ENCODE data around the gene NFATC1.

The NFATC1 gene

GRCh38 chr18:79507546-79508480 is 112.1 kb downstream of the NFATC1 start:
- no peak for DNase-seq (ENCODE audit: low read depth in 2 of 2)

DNA sequence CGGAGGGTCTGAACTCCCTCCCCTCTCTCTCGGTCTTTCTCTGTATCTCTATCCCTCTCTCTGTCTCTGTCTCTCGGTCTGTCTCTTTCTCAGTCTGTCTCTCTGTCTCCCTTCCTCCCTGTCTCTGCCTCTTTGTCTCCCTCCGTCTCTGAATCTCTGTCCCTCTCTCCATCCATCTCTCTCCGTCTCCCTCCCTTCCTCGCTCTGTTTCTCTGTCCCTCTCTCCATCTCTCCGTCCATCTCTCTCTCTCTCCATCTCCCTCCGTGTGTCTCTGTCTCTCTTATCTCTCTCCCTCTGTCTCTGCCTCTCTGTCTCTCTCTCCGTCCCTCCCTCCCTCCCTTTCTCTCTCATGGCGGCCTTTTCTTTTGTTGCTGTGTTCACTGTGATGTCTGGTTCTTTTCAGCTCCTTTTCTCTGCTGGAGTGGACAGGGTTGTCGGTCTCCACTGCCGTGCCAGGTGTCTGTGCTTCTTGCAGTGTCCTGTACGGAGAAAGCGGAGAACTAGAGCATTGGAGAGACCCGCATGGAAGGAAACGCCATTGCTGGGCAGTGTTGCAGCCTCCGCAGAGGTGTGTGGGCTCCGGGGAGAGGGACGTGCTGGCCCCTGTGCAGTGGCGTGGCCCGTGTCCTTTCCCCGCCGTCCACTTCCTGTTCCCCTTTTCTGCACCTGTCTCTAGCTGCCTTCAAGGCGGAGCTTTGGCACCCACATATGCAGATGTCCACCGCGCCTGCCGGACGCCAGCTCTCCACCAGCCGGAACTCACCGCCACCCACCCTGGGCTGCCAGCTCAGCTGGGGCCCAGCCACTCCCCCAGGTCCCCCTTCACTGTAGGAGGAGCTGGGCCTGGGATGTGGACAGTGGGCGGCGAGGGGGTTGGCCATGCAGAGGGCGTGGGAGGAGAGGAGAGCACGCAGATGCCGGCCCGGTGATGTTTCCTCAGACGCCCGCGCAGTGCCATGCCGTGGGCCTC is 113.1 kb downstream of the NFATC1 start:
- no peak for DNase-seq (ENCODE audit: low read depth in 2 of 2)

- no peak for DNase-seq (ENCODE audit: low read depth in 2 of 2)
Observed at GRCh38 chr18:79509536-79509930, 113.8 kb downstream of the NFATC1 start.

GRCh38 chr18:79510046-79510685 is 114.4 kb downstream of the NFATC1 start:
- no peak for DNase-seq (ENCODE audit: low read depth in 2 of 2)

GRCh38 chr18:79510731-79511241 is 115.1 kb downstream of the NFATC1 start:
- DNase-seq (ENCODE audit: low read depth in 2 of 2): no peak

DNA sequence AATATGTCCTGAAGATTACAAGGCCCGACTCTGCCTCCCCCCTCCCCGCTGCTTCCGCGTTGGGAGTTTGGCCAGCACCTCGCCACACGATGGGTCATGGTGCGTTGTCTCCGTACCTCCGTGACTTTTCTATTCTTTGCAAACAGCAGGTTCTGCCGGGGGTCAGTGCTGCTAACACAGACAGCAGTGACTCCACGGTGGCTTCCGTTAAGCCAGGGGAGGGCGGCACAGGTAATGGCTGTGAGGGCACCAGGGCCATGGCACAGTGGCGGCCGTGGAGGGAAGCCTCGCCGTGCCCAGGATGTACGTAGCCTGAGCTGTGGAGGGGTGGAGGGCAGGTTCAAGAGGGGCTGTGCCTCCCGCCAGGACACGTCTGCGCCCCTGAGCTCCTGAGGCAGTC is 115.5 kb downstream of the NFATC1 start:
- no peak for DNase-seq (ENCODE audit: low read depth in 2 of 2)

- no peak for DNase-seq (ENCODE audit: low read depth in 2 of 2)
Observed at GRCh38 chr18:79511671-79512301, 116.1 kb downstream of the NFATC1 start.

DNA sequence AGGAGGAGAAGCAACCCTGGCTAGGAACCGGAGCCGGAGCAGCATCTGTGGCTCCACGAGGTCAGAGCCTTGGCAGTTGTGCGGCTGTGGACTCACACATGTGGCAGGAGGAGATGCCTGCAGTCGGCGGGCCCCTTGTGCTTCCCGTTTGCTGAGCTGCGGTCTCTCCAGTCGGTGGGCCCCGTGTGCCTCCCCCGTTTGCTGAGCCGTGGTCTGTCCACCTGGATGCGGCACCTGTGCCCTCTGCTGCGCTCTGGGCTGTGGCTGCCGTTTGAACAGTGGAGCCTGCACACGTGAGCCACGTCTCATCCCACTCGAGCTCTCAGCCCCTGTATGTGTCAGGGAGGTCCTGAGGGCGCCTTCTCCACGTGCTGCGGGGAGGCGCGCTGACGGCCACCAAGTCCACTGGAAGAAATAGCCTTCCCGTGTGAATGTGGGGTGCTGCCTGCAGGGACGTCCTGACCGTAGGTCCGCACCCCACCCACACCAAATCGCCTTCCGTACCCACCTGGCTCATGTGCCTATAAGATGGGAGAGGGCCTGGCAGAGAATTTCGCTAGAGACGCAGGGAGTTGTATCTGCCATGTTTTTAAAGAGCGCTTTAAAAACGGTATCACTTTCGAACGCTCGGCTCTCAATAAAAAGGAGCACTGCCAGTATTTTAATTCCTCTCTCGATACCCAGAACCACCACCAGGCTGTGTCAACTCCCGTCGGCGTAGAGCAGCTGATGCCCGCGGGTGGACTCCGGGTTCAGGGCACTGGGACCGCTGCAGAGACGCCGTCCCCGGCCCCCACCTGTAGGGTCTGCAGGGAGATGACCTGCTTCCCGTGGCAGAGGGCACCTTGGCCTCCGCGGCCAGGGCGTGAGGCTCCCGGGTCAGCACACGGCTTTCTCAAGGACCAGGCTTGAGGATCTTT is 117.0 kb downstream of the NFATC1 start:
- no peak for DNase-seq (ENCODE audit: low read depth in 2 of 2)

- no peak for DNase-seq (ENCODE audit: low read depth in 2 of 2)
Observed at GRCh38 chr18:79513381-79514081, 117.8 kb downstream of the NFATC1 start.

- DNase-seq (ENCODE audit: low read depth in 2 of 2): no peak
Observed at GRCh38 chr18:79515331-79515730, 119.6 kb downstream of the NFATC1 start.

- no peak for DNase-seq (ENCODE audit: low read depth in 2 of 2)
Observed at GRCh38 chr18:79515944-79516351, 120.2 kb downstream of the NFATC1 start.

- DNase-seq (ENCODE audit: low read depth in 2 of 2): no peak
Observed at GRCh38 chr18:79516441-79516931, 120.8 kb downstream of the NFATC1 start.

GRCh38 chr18:79517341-79517740 is 121.6 kb downstream of the NFATC1 start:
- no peak for DNase-seq (ENCODE audit: low read depth in 2 of 2)

GRCh38 chr18:79518028-79518682 is 122.4 kb downstream of the NFATC1 start:
- no peak for DNase-seq (ENCODE audit: low read depth in 2 of 2)

- no peak for DNase-seq (ENCODE audit: low read depth in 2 of 2)
Observed at GRCh38 chr18:79518683-79519128, 123.0 kb downstream of the NFATC1 start.

DNA sequence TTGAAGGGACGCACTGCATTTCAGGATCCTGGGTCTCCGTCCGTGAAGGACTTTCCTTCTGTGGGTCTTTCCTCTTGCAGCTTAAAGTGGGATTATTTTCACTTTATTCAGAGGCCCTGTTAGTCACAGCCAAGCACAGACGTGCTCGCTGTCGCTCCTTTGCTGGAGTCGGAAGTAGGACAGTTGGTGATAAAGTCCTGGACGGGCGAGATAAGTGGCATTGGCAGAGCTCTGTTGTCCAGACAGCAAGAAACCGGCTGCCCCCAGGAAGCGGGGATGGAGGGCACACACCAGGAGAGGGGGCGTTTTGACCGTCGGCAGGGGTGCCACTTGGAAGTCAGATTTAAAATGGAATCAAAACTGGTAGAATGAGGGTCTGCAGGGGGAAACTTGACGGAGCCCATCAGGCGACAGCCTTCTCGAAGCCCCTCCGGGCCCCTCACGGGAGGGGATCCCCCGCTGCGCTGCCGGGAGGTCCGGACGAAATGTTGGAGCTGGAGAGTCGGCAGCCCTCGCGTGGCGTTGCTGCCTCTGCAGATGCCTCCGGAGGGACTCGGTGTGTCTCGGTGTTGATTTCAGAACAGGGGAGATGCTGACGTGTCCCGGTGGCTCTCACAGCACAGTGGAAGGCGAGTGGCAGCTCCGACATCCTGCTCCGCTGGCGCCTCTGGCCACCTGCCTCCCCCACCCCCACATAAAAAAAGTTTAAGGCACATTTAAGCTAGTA is 124.2 kb downstream of the NFATC1 start:
- DNase-seq (ENCODE audit: low read depth in 2 of 2): no peak

DNA sequence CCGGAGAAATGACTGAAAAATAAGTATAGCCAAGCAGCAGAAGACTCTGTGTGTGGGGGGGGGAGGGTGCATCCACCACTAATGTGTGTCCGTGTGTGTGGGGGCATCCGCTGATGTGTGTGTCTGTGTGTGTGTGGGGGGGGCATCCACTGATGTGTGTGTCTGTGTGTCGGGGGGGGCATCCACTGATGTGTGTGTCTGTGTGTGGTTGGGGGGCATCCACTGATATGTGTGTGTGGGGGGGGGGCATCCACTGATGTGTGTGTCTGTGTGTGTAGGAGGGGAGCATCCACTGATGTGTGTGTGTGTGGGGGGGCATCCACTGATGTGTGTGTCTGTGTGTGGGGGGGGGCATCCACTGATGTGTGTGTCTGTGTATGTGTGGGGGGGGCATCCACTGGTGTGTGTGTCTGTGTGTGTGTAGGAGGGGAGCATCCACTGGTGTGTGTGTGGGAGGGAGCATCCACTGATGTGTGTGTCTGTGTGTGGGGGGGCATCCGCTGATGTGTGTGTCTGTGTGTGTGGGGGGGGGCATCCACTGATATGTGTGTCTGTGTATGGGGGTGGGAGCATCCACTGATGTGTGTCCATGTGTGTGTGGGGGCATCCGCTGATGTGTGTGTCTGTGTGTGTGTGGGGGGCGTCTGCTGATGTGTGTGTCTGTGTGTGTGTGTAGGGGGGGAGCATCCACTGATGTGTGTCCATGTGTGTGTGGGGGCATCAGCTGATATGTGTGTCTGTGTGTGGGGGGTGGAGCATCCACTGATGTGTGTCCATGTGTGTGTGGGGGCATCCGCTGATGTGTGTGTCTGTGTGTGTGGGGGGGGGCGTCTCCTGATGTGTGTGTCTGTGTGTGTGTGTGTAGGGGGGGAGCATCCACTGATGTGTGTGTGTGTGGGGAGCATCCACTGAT is 125.0 kb downstream of the NFATC1 start:
- DNase-seq (ENCODE audit: low read depth in 2 of 2): no peak

All from stimulated activated CD4-positive, alpha-beta T cell treated with anti-CD3 and anti-CD28 coated beads, Interleukin-1b, Interleukin-23, amount 100 ng/mL, for 1 hour (primary cell).